HG02588 (cell line): Measurements from ENCODE around the gene HRC.
A peak's percentile ranks its signal among the peaks of the same experiment; 100 is the strongest.

ENCODE experiments used
- ATAC-seq: cut with Tn5 transposase; IDR thresholded peaks from one replicate; pipeline ENCODE4 v1.9.1; 2021; ENCODE audit warnings: mild to moderate bottlenecking, moderate library complexity; ENCODE audit not compliant: unreplicated experiment

The HRC gene

DNA sequence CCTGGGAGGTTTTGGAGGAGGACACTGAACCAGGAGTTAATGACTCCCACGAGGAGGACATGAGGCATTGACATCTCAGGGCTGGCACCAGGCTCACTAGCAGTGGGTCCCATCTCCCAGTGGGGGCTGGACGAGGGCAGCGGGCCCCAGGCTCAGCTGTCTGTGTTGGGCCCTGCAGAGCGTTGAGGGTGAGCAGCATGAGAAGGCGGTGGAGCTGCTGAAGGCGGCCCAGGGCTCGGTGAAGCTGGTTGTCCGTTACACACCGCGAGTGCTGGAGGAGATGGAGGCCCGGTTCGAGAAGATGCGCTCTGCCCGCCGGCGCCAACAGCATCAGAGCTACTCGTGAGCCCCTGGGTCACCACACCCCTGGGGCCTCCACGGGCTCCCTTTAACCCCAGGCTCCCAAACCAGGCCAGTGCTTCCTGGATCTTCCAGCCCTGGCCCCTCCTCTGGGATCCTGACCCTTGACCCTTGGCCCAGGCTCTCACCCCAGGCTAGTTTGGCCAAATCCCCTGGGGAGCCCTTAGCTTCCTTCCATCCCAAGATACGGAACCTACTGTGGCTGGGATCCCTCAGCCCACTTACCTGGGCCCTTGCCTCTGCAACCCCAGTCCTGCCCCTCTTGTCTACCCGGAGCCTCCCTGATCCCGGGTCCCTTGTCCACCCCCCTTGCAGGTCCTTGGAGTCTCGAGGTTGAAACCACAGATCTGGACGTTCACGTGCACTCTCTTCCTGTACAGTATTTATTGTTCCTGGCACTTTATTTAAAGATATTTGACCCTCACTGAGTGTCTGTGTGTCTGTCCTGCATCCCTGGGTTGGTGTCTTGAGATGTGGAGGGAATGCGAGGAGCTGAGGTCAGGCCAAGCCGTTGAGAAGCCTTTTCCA, 37.3 kb downstream of the HRC start:
- no peak for ATAC-seq

DNA sequence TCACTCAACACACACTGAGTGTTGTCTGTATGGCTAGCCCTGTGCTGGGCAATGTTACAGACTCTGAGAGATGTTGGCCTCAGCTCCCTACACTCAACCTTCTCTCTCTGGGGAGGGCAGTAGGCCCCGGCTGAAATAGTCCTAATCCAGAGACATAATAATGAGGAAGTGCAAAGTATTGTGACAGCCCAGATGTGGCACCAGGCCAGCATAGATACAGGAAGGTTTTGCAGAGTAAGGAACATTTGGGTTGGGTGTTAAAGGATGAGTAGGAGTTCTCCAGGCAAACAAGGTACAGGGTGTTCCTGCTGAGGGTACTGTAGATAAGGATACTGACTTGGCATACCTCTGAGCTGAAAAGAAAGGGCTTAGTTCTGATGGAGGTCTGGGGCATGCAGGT, 38.7 kb downstream of the HRC start:
- ATAC-seq, result no peak

DNA sequence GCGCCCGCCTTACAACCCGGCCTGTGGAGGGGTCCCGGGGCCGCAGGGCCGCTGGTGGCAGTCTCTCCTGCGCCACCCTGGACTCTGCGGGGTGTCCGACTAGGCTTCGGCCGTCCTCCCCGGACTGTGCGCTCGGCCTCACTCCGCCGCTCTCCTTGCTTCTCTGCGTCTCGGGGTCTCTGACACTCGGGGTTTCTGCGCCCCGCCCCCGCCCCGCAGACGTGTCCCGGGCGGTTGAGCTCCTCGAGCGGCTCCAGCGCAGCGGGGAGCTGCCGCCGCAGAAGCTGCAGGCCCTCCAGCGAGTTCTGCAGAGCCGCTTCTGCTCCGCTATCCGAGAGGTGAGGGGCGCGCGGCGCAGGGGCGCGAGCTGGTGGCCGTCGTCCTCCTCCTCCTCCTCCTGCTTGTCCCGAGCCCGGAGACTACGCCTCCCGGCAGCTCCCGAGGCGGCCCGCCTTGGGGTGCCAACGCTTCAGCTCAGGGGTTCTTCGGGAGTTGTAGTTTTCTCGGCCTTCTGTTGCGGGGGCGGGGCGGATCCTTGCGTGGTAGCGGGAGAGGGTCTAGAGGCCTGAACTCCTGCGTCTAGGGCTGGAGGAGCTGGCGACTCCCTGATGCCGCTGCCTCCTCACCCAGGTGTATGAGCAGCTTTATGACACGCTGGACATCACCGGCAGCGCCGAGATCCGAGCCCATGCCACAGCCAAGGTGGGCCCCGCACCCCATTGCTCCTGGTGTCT, 40.4 kb downstream of the HRC start:
- no peak for ATAC-seq

DNA sequence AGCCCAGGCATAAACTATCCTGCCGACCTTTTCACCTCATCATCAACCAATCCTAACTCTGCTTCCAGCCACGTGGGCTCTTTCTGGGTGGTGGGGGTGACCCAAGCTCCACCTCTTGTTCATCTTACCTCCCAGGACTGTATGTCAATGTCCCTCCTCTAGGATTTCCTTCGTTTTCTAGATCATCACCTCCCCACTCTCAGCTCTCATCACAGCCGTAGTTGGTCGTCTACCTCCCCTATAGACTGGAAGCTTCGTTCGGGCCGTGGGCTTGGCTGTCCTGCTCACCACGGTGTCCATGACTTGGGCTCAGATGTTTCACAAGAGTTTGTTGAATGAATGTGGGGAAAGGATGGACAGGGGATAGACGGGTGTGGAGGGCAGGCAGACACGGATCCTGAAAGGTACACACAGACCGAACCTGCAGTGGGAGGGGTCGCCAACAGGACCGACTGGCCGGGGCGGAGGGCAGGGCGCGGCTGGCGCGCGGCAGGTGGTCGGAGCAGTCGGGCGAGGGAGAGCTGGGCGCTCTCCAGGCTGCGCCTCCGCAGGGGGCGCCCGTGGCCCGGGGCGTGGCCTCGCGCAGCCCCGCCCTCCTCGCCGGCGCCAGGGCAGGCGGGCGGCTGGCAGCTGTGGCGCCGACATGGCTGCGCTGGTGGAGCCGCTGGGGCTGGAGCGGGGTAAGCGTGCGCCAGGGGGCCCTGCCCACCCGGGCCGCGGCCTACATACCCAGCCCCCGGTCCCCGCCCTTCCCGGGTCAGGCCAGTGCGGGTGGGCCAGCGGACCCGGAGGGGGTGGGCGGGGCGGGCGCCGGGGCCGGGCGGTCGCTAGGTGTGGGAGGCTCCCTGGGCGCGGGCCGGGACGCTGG, 41.2 kb downstream of the HRC start, which contains the start of gene LIN7B:
Gene LIN7B, plus strand, starts transcription at position 609 of the 868 bp plus-strand sequence. Its CDS starts 35 bp downstream, at position 644.
- peak; percentile 42 for ATAC-seq

DNA sequence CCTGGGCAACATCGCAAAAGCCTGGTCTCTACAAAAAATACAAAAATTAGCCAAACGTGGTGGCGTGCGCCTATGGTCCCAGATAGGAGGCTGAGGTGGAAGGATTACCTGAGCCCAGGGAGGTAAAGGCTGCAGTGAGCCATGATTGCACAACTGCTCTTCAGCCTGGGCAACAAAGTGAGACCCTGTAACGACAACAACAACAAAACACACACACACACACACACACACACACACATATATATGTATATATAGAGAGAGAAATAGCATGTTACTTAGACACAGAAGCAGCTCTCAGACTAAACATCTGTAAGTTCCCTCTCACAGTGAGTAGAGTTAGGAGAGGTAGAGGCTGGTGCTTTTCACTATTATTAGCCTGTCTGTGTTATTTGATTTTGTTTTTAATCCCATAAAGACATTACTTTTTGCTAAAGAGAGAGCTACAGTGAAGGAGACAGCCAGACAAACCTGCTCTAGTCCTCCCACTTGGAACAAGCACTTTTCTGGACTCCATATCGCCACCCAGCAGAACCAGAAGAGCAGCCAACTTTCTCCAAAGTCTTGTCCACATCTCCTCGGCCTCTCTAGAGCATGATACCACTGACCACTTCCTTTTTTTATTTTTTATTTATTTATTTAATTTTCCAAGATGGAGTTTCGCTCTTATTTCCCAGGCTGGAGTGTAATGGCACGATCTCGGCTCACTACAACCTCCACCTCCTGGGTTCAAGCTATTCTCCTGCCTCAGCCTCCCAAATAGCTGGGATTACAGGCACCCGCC, 43.8 kb downstream of the HRC start:
- no peak for ATAC-seq

DNA sequence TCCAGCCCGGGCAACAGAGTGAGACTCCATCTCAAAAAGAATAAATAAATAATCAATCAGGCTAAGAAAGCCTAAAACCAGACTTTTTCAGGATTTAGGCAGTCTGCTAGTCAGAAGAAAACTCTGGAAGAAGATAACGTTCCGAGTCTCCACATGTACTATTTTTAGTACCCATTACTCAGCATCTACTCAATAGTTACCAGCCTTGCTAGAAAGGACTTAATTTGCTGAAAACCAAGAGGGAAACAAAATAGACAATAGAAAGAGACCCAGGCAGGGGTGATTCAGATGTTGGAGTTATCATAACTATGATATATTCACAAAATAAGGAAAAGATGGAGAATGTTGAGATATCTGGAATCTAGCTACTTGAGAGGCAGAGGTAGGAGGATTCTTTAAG, 44.6 kb downstream of the HRC start:
- ATAC-seq, result no peak

DNA sequence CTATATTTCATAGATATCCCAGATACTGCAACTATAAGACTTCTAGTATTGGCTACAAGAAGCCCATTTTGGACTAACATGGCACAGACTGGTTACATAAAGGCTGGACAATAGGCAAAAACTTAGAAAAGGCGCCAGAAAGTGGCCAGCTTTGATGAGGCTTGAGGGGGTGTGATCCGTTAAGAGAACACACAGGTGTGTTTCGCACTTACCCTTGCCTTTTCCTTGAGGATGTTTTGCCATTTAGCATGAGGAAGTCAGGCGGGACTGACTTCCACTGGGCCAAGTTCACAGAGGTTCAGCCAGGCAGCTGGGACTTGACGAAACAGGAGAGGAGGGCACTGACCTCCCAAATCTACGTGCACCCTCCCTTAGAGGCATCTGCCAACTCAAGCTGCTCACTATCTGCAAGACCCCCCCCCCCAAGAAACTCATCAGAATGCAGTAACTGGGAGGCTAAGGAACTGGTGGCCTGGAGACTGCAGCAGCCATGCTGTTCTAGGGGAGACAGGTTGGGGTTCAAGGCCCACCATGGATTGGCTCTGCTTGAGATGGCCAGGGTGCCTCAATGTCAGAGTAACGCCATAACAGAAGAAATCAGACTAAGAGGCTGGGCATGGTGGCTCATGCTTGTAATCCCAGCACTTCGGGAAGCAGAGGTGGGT, 45.5 kb downstream of the HRC start:
- no peak for ATAC-seq

DNA sequence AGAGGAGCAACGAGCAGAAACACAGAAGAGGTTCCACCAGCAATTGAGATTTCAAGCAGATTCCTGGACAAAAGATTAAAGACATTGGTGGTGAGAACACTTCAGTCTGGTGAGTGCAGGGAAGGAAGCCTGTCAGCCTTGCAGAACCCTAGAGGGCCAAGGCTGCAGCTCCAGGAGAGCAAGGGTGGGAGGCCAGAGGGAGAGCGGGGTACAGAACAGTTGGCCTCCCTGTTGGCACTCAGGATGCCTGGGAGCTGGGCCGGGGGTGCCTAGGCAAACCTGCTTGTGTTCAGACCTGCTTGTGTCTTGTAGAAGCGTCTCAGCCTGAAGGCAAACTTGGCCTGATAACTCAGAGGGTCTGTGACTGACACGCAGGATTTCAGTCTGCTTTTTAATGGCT, 46.1 kb downstream of the HRC start:
- no peak for ATAC-seq

DNA sequence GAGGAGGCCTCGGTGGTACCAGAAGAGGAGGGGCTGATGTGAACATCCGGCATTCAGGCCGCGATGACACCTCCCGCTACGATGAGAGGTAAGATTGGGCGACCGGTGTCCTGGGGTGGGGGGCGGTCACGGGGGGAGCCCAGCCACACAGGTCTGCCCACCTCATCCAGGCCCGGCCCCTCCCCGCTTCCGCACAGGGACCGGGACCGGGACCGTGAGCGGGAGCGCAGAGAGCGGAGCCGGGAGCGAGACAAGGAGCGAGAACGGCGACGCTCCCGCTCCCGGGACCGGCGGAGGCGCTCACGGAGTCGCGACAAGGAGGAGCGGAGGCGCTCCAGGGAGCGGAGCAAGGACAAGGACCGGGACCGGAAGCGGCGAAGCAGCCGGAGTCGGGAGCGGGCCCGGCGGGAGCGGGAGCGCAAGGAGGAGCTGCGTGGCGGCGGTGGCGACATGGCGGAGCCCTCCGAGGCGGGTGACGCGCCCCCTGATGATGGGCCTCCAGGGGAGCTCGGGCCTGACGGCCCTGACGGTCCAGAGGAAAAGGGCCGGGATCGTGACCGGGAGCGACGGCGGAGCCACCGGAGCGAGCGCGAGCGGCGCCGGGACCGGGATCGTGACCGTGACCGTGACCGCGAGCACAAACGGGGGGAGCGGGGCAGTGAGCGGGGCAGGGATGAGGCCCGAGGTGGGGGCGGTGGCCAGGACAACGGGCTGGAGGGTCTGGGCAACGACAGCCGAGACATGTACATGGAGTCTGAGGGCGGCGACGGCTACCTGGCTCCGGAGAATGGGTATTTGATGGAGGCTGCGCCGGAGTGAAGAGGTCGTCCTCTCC, 47.4 kb downstream of the HRC start:
- ATAC-seq, result no peak

DNA sequence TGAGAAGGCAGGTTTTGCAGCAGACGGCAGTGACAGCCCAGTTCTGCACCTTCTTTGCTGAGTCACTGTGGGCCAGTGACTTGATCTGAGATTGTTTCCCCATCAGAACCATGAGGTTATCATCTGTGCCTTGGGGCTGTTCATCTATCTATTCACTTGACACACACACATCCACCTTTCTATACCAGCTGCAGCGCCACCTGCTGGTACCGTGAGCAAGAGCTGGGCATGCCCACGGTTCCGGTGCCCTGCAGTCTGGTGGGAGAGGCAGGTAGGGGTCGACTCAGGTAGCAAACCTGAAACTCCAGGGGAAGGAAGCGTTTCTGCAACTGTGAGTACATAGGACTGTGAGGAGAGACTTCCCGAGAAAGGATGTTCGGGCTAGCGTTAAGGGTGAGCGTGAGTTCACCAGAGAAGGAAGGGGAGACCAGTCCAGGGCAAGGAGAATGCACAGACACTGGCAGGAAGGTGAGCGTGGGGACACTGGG, 48.5 kb downstream of the HRC start:
- no peak for ATAC-seq

DNA sequence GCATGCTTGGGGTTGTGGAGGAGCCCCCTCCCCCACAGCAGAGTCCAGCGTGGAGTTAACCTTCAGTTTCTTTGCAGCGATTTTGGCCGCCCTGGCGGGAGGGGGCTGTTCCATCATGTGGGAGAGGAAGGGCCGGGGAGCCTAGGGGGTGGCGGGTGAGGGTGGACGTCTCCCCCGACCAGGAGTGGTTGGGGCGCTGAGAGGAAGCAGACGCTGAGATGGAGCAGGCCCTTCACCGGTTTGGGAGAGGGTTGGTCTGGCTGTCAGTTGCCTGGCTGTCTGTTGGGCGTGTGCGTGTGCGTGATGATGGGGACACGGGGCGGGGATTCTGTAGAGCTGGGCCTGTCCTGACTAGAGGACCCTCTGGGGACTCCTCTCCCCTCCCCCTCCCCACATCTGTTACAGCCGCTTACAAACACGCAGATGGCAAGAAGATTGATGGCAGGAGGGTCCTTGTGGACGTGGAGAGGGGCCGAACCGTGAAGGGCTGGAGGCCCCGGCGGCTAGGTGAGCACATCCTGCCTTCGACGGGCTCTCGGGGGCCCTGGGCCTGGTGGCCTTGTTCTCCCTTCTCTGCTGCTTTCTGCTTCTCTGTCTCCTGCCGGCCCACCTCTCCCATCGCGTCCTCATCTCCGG, 50.8 kb downstream of the HRC start:
- ATAC-seq, result no peak

DNA sequence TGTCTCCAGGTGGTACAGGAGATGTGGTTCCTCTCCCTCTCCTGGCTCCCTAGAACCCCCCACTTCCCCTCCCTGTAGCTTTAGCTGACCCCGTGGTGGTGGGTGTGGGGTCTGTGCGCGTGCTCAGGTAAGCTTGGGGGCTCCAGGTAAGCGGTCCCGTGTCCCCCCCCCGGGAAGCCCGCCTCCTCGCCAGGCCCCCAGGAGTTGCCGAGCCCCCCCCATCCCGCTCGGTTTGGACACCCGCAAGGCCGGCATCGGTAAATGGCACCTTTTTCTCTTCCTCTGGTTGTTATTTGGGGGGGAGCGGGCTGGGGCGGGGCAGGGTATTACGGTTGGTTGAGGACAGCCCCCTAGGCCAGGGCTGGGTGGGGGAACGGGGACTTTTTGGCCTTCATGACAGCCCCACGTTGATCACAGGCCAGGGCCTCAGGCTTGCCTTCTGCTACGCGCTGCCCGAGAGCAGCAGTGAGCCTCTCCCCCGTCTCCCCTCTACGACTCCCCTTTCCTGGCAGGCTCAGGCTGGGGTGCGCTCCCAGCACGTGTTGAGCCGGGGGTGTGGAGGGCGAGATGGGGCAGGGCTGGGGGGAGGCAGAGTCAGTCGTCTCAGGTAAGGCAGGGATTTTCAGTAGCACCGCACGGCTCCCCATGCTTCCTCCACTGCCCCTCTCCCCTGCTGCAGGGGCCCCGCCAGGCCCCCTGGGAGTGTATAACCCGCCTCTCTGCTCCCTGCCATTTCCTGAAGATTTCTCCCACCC, 51.7 kb downstream of the HRC start:
- ATAC-seq, result no peak

DNA sequence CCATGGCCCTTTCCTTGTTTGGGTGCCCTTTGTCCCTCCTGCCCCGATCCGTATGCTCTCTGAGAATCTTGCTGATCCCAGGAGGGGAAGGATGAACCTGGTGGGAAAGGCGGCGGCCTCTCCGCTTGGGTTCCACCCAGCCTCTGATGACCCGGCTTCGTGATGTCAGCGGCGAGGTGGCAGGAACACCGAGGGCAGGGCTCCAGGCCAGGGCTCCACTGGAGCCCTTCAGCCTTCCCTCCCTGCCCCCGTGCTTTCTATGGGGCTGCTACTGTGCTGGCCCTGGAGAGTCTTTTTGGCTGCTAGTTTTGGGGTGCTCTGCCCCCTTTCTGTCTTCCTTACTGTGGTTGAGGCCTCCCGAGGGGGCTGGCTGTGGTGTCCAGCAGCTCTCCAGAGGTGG, 52.9 kb downstream of the HRC start:
- no peak for ATAC-seq
